NCI-H1105 (cell line): ENCODE measurements around the gene UBR1.

Experiments used
- DNase-seq: peaks from one replicate; lab custom pipeline; 2025; lab: John Stamatoyannopoulos, UW

UBR1 gene

DNA sequence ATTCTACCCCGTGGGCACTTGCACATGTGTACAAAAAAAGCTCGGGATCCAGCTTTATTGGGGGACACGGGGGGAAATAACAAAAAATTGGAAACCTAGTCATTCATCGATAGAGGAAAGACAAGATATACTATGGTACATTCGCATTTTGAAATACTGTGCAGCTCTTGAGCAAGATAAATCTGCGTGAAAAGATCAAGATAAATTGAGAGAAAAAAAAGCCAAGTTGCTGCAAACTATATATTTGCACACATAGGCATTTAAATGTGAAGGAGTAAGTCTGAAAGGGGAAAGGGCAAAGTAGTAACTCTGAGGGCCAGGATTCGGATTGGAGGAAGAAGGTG lies 620 bp upstream of the UBR1 start:
- no peak for DNase-seq

DNA sequence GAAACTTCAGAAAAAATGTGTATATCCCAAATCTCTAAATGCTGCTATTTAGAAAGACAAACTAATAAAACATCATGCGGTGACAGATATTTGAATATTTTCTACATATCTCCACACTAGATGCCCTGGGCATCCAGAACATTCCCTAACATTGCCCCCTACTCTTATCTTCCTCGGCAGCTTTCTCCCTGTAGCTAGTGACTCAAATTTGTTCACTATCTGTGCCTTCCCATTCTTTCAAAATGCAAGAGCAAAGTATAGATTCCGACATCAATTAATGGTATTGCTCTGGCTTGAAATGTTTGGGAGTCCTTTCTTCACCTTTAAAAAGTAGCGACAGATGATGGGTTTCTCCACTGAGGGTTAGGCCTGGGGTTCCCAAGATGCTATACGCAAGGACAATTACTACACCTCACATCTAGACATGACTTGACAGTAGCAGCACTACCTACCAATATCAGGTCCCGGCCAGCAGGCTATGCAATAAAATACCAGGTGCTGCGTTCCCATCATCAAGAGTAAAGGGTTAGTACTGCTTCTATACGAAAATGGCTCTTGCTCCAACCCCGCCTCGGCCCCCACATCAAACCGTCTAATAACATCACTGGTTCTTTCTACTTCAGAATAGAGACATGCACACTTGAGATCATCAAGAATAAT lies 631 bp downstream of the UBR1 start:
- peak; percentile 2 for DNase-seq

DNA sequence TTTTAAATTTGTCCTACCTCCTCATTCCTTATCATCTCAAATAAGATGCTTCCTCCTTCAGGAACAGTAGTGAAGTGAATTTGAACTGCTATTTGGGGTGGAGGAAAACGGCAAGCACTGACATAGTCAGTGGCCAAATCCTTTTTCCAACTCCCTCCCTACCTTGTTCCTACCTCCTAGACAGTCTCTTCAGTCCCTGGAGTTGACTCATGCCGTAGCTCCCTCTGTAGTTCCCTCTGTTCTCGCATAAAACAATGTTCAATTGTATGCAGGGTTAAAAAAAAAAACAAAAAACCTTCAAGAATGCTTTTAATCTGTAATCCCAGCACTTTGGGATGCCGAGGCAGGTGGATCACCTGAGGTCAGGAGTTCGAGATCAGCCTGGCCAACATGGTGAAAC lies 1.4 kb downstream of the UBR1 start:
- no peak for DNase-seq

DNA sequence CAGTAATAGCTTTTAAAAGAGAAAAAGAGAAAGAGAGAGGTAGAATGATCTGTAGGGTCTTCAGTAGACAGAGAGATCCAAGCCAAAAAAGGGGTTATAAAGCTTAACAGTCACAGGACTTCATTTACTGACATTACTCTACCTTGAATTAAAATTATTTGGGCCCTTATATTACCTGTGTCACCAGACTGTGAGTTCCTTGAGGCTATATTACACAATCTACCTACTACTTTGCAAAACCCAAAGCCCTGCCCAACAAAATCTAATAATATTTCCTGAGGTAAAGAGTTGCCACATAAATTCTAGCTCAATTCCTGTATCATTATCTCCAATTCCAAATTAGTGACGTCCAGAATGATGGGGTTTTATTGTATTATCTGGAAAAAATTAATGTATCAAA lies 1.9 kb downstream of the UBR1 start:
- no peak for DNase-seq

DNA sequence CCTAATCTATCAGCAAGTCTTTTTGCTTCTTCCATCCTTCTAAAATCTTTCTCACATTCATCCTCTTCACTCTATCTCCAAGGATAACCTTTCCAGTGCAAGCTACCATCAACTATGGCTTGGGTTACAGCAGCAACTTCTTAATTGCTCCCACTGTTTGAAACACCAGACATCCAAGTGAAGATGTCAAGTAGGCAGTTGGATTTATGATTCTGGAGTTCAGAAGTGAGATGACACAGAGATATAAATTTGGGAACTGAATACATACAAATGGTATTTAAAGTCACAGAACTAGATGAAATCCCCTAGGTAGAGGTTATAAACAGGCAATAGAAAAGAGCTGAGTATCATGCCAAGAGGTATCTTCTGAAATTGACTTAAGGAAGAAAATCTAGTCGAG lies 3.7 kb downstream of the UBR1 start:
- no peak for DNase-seq

DNA sequence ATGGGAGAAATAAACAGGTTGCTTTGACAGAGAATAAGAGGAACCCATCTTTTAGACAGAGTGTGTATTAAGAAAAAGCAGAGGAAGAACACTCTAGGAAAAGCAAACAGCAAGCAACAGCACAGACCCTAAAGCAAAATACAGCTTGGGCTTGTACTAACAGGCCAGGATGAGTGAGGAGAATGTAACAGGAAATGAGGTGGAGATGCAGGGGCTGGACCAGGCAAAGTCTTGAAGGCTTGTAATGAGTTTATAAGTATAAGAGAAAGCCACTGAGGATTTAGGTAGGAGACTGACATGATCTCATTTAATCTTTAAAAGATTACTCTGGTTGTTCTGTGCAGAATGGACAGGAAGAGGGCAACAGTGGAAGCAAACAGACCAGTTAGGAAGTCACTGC lies 4.9 kb downstream of the UBR1 start:
- no peak for DNase-seq

DNA sequence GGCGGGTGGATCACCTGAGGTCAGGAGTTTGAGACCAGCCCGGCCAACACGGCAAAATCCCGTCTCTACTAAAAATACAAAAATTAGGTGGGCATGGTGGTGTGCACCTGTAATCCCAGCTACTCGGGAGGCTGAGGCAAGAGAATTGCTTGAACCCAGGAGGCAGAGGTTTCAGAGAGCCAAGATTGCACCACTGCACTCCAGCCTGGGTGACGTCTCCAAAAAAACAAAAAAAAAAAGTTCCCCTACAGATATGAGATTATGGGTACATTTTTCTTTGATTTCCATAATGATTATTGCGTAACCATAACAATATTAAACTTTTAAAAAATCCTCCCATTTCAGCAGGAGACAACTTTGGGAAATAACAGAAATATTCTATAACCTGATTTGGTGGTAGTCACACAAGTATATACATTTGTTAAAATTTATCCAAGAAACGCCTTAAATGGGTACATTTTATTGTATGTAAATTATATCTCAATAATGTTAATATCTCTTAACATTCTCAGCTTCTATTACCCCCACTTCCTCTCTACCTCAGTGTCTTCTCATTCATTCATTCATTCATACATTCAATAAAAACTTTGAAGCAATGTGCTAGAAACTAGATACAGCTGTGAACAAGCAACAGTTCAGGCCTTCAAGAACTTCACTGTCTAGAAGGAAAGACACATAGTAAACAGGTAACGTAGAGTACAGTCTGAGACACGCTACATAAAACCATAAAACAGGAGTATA lies 6.6 kb downstream of the UBR1 start:
- DNase-seq, result no peak

DNA sequence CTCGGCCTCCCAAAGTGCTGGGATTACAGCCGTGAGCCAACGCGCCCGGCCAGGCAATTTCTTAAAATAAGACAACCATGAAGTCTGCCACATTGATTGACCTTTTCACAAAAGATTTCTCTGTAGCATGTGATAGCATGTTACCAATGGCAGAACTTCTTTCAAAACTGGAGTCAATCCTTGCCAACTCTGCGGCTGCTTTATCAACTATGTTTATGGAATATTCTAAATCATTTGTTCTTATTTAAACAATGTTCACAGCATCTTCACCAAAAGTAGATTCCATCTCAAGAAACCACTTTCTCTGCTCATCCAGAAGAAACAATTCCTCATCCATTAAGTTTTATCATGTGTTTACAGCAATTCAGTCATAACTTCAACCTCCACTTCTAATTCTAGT lies 9.4 kb downstream of the UBR1 start:
- no peak for DNase-seq

DNA sequence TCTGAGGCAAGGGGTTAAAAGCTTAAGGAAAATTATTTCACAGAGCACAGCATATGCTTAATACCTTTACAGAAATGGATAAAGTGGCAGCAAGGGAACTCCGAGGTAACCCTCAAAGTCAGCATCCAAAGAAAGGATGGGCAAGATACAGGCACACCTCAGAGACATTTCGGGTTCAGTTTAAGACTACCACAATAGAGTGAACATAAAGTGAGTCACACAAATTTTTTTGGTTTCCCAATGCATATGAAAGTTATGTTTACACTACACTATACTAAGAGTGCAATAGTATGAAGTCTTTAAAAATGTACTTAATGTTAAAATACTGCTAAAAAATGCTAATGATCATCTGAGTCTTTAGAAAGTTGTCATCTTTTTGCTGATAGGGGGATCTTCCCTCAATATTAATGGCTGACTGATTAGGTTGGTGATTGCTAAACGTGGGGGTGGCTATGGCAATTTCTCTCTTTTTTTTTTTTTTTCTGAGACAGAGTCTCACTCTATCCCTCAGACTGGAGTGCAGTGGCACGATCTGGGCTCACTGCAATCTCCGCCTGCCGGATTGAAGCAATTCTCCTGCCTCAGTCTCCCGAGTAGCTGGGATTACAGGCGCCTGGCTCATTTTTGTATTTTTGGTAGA lies 10.0 kb downstream of the UBR1 start:
- DNase-seq, result no peak

DNA sequence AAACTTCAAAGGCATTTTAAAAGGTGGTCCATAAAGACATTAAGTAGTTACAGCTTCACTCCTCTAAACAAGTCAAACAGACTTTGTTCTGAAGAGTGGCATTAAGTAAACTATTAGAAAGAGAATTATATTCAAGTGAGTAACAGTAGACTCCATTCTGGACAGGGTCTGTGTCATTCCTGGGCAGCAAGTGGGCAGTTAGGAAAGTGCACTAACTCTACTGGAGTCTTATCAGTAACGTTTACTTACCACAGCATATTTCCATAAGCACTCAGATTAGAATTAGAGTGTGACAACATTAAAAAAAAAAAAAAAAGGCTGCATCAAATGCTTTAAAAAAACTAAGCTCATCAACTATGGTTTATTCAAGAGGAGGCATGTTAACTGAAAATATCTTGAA lies 10.6 kb downstream of the UBR1 start:
- DNase-seq, result no peak

DNA sequence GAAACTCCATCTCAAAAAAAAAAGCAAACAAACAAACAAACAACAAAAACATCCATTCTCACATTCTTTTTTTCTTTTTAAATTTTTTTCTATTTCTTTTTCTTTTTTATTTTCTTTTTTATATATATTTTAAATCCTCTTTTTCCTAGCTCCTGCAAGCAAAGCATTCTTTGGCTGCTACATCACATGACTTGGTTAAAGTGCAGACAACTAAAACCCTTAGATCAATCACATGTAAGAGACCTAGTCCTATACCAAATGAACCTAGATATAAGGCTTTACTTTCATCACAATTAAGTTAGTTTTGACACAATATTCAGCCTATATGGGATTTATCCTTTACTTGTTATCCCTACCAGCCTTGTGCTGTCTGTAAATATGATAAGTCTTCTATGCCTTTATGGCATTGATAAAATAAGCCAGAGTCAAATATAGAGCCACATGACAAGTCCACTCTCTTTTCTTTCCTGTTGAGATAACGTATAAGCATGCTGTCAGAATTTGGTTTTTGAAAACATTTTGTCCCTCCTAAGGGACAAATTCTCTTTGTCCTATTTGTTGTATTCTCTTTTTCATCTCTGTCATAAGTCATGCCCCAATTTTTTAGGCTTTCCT lies 11.3 kb downstream of the UBR1 start:
- no peak for DNase-seq

DNA sequence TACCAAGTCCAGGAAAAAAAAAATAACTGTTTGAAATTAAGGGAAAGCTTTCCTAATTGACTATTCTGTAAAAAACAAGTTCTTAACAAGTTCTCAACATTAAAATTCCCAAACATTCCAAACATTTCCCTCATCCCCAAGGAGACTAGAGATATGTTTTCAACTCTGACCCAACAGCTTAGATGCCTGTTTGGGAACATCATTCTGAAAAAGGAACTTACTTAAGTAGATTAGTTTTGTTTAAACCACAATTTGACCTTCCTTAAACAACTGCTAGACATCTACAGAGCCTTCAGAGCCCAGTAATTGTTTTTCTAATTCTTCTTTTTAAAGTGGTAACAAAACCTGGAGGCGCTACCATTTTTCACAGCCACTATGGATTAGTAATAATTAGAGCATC lies 12.8 kb downstream of the UBR1 start:
- no peak for DNase-seq

DNA sequence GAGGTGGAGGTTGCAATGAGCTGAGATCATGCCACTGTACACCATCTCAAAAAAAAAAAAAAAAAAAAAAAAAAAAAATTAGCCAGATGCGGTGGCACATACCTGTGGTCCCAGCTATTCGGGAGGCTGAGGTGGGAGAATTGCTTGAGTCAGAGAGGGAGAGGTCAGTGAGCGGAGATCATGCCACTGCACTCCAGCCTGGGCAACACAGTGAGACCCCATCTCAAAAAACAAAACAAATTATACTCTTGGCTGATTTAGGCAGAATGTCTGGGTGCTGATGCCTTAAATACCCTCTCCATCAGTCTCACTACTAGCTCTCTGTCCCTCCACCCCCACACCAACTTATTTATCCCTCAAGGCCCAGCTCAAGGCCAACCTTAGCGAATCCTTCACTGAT lies 14.0 kb downstream of the UBR1 start:
- no peak for DNase-seq

DNA sequence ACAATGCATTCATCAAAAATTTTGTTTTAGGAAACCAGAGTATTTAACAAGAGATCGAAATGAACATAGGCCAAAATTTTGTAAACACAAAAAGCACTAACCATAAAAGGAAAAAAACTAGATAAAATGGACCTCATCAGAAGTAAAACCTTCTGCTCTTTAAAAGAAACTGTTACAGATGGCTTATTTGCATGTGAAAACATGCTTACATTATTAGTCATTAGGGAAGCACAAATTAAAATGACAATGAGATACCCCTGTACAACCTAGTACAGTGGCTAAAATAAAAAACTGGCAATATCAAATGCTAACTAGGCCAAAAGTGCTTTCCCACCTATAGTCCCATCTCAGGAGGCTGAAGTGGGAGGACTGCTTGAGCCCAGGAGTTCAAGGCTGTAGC lies 19.3 kb downstream of the UBR1 start:
- no peak for DNase-seq

DNA sequence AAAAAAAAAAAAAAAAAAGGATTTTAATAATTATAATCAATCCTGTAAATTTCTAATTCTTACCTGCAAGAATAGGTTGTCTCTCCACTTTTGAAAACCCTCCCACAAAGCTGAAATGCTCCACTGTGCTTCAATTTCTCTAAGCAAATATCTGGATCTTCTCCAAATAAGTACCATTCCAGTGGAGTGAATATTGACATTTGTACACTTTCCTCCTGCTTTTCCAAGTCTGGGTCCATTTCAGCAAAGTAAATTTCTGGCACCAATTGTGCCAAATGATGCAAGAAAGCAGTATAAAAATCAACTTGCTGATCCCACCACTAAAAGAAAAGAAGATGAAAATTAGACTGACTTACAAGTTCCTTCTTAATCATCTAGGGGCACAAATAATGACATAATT lies 19.9 kb downstream of the UBR1 start:
- no peak for DNase-seq

DNA sequence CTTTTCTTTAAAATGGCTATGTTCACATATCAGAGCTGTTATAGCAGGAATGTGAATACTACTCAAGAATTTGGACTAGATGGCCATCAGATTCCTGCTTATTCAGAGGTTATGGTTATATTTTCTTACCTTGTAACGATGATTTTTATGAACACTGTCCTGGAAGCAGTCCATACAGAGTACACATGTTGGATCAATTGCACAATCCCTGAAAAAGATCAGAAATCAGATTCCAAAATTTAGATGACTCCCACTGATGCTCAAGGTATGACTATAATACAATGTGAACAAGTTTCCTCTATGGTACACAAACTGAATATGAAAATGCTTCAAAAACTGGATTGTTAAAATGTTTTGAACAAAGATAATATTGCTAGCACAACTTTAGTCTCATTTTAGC lies 23.3 kb downstream of the UBR1 start:
- no peak for DNase-seq

DNA sequence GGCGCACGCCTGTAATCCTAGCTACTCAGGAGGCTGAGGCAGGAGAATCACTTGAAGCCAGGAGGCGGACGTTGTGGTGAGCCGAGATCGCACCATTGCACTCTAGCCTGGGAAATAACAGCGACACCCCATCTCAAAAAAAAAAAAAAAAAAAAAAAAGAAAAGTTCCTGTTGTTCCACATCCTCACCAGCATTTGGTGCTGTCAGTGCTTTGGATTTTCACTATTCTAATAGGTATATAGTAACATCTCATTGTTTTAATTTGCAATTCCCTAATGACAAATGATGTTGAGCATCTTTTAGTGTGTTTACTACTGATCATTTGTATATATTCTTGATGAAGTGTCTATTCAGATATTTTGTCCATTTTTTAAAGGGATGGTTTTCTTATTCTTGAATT lies 24.6 kb downstream of the UBR1 start:
- no peak for DNase-seq

DNA sequence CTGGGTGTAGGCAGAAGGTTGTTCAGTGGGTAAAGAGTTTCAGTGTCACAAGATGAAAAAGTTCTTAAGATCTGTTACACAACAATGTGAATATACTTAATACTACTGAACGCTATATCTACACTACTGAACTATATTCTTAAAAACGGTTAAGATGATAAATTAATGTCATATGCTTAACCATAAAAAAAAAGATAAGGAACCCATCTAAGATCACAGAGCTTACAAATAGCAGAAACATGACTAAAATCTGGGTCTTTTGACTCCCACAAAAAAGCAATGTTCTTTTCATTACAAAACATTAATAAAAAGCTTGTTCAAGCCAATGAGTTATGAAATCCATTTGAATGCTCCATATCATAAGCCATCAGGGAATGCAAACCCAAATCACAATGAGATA lies 34.4 kb downstream of the UBR1 start:
- no peak for DNase-seq

DNA sequence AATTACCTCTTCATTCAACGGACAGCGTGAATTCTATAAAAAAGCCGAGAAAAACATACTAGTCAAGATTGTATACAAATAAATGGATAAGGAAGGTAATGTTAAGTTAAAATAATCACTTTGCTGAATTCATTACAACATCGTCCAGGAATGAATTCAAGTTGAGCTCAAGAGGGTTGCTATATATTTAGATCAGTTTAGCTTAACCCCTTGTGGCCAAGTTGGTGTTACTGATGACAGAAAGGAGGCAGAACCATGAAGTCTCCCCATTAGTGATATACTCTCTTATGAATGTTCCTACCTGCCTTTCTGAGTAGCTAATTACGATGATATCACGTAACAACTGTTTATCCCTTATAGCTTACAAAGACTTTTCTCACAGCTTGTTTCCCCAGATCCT lies 34.9 kb downstream of the UBR1 start:
- no peak for DNase-seq

DNA sequence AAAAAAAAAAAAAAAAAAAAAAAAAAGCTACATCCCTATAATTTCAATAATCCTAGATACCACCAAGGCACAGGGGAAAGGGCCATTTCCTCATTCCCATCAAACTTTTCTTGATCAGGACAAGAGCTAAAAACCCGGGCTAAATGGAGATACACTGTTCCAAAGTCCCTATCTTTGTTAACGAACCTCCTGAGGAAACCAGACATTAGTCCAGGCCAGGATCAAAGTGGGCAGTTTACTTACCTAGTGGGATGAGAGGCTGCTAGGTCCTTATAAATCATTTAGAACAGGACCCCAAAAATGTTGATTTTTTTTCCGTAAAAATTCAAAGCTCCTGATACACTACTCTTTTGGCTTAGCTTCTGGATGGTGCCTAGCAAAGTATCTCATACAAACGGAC lies 35.6 kb downstream of the UBR1 start:
- no peak for DNase-seq

DNA sequence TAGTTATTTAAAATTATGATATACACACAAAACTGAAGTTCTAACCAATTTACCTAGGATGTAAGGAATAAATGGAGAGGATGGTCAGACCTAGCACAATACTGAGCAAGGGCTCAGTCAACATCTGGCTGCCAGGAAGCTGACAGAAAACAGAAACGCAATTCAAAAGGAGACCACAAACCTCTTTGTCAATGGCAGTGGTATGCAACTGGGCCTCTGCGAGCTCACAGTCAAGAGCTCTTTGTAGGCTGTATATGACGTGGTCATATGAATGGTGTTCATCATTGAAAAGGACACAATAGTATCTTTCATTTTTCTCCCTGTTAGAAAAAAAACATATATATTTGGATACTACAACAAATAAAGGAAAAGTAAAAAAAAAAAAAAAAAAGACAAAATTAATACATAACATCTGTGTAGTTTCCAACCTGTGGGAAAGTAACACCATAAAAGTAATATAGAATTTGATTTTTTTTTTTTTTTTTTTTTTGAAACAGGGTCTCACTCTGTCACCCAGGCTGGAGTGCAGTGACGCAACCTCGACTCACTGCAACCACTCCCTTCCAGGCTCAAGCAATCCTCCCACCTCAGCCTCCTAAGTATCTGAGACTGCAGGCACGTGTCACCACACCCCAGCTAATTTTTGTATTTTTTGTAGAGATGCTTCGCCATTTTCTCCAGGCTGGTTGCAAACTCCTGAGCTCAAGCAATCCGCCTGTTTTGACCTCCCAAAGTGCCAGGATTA lies 37.9 kb downstream of the UBR1 start:
- DNase-seq, result no peak

DNA sequence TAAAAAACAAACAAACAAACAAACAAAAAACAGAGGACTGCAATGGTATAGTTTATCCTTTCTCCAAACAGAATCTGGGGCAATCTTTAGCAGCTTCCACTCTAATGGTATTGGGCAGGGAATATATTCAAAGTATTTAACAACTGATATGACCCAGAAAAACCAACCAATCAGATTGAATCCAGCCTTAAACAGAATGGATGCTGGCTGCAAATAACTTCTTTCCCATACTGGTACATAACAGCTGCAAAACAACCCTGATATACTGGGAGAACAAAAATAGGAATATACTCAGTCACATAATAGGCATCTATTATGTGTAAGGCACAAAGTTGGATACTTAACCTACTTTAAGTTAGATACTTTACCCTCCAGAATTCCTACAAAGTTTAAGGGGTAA lies 49.1 kb downstream of the UBR1 start:
- no peak for DNase-seq

DNA sequence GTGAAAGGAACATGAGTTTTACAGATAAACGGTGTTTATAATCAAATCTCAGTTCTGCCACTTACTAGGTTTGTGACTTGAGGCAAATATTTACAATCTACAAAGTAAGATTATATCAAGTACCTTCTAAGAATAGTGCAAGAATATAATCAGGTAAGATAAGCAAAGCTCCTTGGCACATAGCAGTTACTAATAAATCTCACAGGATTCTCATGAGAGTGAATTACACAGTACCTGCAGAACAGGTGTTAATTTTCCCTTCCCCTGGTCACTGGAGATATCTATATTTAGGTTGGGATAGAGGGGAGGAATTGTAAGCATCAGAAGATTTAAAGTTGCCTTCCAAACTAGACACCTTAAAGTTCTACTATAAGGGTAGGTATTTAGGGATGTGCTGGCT lies 53.0 kb downstream of the UBR1 start:
- no peak for DNase-seq
